GM21737 (cell line): Measurements from ENCODE around the gene TYMP.

Source experiments
- ATAC-seq: cut with Tn5 transposase; IDR thresholded peaks from one replicate; pipeline ENCODE4 v1.9.1; 2021; ENCODE audit warnings: mild to moderate bottlenecking, moderate library complexity; ENCODE audit not compliant: unreplicated experiment

The TYMP gene

GRCh38 chr22:50529897-50530579 lies at the start of gene TYMP:
Gene TYMP (minus strand): TSS chr22:50530012. CDS start chr22:50529709, 303 bp downstream.
- no peak for ATAC-seq

GRCh38 chr22:50578776-50579310 lies 49.0 kb upstream of the TYMP start:
- ATAC-seq = no peak

GRCh38 chr22:50577987-50578775 lies 48.4 kb upstream of the TYMP start, which contains the start of gene CPT1B:
Gene CPT1B (minus strand): TSS chr22:50578427. CDS start chr22:50577915, 512 bp downstream.
- no peak for ATAC-seq

- no peak for ATAC-seq
Measured at GRCh38 chr22:50577697-50577986, 47.8 kb upstream of the TYMP start.

GRCh38 chr22:50576806-50577696 lies 47.2 kb upstream of the TYMP start:
- ATAC-seq = no peak

- no peak for ATAC-seq
Measured at GRCh38 chr22:50576070-50576469, 46.3 kb upstream of the TYMP start.

GRCh38 chr22:50575426-50575941 lies 45.7 kb upstream of the TYMP start:
- ATAC-seq = no peak

- no peak for ATAC-seq
Measured at GRCh38 chr22:50574383-50574755, 44.6 kb upstream of the TYMP start.

- ATAC-seq = no peak
Measured at GRCh38 chr22:50573491-50574382, 43.9 kb upstream of the TYMP start.

- no peak for ATAC-seq
Measured at GRCh38 chr22:50572965-50573364, 43.2 kb upstream of the TYMP start.

GRCh38 chr22:50571264-50572175 lies 41.7 kb upstream of the TYMP start:
- ATAC-seq = no peak

- ATAC-seq = no peak
Measured at GRCh38 chr22:50570861-50571260, 41.0 kb upstream of the TYMP start.

- no peak for ATAC-seq
Measured at GRCh38 chr22:50569896-50570535, 40.2 kb upstream of the TYMP start.

- no peak for ATAC-seq
Measured at GRCh38 chr22:50569041-50569459, 39.2 kb upstream of the TYMP start.

GRCh38 chr22:50568626-50569025 lies 38.8 kb upstream of the TYMP start:
- no peak for ATAC-seq

GRCh38 chr22:50567721-50568252 lies 38.0 kb upstream of the TYMP start:
- no peak for ATAC-seq

- no peak for ATAC-seq
Measured at GRCh38 chr22:50564289-50564688, 34.5 kb upstream of the TYMP start.
